SHP77 (cell line): ENCODE data around the gene TBXA2R.
"Not testable (repeated sequence)": the region's sequence is repeated elsewhere in the genome, so short reads cannot be mapped to it uniquely, and the experiment has no call there.

Experiments used
- DNase-seq, 2 experiments: peaks; one replicate each; lab custom pipeline; 2025; lab: John Stamatoyannopoulos, UW

TBXA2R gene

DNA sequence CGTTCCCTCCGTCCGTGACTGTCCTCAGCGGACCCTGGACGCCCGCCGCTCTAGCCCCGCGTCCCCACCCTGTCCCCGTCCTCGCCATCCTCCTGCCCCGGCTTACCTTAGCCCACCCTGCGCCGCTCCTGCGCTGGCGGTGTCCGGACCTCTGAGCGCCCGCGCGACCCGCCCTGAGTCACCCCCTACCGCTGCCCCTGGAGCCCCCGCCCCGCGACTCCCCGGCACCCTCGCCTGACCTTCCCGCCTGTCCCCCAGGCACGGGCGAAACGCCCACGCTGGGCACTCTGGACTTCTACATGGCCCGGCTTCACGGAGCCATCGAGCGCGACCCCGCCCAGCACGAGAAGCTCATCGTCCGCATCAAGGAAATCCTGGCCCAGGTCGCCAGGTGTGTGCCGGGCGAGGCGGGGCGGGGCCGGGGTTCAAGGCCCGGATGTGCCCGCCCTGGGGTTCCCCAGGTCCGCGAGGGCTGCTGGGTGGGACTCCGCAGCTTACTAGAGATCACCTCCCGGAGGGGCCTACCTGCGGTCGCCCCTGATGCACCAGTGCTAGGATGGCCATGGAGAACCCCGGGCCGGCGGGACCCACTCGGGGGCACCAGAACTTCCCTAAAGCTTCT is 28.8 kb downstream of the TBXA2R start:
- no peak for DNase-seq

DNA sequence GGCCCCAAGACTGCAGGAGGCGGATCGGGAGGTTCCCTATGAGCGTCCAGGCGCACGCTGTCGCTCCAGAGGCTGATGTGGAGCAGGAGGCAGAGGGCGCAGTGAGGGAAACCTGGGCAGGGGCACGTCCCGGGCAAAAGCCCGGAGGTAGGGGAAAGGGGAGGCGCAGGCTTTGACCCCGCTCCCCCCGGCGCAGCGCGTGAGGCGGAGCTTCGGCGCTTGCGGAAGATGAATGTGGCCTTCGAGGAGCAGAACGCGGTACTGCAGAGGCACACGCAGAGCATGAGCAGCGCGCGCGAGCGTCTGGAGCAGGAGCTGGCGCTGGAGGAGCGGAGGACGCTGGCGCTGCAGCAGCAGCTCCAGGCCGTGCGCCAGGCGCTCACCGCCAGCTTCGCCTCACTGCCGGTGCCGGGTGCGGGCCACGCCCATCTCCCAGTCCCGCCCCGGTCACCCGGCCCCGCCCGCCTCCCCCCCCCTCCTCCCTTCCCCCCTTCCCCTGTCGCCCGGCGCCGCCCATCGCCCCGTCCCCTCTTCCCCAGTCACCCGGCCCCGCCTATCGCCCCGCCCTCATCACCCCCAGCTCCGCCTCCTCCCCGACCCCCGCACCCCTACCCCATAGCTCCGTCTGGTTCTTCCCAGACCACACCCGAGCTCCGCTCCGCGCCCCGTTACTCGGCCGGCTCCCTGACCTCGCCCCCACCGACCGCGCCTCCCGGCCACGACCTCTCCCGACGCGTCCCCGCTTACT is 29.8 kb downstream of the TBXA2R start:
- DNase-seq = no peak

DNA sequence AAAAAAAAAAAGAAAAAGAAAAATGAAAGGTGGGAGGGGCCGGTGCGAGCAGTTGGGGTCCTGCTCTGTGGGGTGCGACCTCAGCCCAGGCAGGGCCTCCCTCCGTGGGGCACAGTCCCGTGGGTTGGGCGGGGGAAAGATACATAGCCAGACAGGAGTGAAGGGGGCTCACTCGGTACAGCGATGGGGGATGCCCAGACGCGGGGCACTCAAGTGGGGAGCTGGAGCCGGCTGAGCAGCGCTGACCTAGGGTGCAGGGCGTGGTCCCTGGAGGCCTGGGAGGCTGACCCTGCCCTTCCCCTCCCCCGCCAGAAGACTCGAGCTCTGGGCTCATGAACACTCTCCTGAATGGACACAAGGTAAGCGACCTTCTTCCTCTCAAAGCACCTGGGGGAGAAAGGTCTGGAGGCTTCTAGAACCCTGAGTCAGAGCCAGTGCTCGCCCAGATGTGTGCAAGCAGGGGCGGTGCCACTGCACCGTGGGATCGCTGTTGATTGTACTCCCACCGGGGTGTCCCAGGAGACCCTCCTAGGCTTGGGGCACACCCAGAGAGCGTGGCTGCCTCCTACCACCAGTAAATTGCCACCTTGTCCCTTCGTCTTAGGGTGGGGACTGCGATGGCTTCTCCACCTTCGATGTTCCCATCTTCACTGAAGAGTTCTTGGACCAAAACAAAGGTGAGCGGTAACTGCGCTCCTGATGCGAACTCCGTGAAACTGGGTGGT is 30.6 kb downstream of the TBXA2R start:
- DNase-seq = no peak

DNA sequence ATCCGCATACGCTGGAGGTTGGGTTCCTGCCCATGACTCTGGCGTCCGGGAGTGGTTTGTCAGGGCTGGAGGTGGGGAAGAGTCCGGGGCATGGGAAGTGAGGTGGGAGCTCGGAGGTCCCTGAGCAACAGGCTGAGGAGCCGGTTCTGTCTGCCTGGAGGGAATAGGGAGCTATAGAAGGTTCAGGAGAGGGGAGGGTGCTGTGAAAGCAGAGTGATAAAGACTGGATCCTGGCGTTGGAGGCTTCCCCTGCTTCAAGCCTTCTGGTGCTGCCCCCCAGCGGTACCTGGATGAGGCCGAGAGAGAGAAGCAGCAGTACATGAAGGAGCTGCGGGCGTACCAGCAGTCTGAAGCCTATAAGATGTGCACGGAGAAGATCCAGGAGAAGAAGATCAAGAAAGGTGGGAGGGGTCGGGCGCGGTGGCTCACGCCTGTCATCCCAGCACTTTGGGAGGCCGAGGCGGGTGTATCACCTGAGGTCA is 31.4 kb downstream of the TBXA2R start:
- peak; percentile 24 to 38 for DNase-seq

DNA sequence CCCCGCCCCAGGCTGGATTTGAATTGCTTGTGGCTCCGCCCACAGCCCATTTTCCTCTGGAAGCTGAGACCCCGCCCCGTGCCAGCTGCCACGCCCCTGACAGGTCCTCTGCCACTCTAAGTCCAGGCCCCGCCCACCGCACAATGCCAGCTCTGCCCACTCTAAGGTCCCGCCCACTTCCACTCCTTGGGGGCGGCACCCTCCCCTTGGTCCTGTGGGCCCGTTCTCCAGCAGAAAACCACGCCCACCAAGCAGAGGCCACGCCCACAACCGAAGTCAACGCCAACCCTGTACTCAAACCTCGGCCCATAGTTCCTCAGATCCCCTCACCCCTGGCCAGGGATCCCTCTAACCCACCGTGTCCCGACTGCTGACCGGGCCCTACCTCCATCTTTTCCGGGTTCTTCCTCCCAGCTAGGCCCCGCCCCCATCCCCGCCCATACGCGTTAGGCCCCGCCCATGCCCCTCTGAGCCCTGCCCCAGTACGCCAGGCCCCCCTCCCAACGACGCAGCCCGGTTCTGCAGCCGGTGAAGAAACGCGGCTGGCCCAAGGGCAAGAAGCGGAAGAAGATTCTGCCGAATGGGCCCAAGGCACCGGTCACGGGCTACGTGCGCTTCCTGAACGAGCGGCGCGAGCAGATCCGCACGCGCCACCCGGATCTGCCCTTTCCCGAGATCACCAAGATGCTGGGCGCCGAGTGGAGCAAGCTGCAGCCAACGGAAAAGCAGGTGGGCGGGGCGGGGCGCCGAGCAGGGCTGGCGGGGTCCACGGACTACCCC is 32.6 kb downstream of the TBXA2R start:
- peak; percentile 93 to 95 for DNase-seq

DNA sequence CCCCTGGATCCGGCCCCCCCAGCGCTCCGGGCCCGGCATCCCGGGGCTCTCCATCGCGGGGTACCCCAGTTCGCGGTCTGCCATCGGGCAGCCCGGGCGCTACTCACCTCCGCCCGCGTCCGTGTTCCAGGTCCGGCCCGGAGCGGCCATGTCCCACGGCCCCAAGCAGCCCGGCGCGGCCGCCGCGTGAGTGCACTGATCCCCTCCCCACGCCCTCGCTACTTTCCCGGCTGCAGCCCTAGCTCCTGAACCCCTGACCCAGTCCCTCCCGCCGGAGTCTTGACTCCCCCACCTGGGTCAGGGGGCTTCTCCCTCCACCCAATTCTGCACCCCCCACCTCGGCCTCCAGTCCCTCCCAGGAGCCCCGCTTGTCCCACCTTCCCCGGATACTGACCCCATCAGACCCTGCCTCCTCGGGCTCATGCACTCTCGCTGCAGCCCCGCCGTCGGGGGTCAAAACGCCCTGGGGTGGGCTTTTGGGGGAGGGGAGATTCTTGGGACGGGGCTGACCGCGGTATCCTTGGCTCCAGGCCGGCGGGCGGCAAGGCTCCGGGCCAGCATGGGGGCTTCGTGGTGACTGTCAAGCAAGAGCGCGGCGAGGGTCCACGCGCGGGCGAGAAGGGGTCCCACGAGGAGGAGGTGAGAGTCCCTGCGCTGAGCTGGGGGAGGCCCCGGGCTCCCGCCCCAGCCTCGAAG is 33.4 kb downstream of the TBXA2R start:
- DNase-seq = no peak

DNA sequence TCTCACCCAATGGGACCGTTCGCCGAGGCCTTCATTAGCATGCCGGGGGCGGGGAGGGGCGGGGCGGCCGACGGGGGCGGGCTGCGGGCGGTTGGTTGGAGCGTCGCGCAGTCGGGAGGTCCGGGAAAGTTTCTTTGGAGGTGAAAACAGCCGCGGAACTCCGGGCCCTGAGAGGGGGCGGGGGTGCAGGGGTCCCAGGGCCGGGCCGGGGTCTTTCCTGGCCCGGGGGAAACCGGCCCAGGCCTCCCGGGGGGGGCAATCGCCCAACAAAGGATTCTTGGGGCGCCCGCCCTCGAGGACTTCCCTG is 33.9 kb downstream of the TBXA2R start, which contains the start of gene HMG20B:
Gene HMG20B, plus strand, starts transcription at position 90 of the 307 bp plus-strand sequence. CDS start 366 bp downstream, outside the sequence.
- no peak for DNase-seq

DNA sequence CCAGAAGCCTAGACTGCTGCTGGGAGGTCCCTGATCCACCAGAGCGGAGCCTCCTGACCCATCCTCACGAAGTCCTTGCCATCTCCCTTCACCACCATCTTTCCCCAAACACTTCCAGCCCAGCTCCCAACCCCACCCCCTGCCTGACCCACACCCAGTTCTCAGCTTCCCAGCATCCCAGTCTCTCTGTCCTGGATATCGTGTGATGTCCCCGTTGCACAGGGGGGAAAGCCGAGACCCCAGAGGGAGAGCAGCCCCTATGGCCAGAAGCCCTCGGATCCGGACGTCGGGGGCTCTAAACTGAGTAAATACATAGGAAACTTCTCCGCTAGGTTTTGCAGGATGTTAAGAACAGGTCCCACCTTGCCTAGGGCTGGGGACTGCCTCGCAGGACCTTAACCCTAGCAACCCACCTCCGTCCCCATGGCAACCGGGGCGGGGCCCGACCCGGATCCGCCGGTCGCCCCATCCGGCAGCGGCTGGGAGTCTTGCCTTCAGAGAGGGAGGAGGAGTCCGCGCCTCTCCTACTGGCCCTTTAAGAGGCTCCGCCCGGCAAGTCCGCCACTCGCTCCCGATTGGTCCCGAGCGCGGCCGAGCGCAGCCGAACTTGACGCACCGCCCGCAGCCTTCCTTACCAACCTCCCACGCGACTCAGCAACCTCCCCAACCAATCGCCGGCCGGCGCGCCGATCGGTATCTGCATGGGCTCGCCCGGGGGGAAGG is 34.4 kb downstream of the TBXA2R start:
- DNase-seq = peak; percentile 98 to 99

DNA sequence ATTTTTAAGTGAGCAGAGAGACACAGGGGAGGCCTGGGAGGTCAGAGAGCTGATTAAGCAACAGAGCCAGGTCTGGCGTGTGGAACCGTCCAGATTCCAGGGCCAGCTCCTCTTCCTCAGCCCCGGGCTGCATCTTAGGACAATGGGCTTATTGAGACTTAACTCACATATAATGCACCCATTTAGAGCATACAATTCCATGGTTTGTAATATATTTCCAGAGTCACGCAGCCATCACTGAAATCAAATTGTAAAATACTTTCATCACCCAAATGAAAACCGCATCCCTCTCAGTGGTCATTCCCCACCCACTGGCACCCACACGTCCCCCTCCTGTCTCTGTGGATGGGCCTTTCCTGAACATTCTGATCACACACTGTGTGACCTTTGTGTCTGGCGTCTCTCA is 36.1 kb downstream of the TBXA2R start:
- DNase-seq = no peak

DNA sequence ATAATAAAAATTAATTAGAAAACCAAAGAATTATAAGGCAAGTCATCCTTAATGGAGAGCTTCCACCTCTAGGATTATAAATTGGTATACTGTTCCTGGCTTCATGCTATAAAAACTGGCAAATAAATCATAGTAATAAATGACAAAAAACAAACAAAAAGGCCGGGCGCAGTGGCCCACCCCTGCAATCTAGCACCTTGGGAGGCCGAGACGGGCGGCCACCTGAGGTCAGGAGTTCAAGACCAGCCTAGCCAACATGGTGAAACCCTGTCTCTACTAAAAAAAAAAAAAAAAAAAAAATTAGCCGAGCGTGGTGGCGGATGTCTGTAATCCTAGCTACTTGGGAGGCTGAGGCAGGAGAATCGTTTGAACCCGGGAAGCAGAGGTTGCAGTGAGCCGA is 36.6 kb downstream of the TBXA2R start:
- DNase-seq = not testable (repeated sequence)

DNA sequence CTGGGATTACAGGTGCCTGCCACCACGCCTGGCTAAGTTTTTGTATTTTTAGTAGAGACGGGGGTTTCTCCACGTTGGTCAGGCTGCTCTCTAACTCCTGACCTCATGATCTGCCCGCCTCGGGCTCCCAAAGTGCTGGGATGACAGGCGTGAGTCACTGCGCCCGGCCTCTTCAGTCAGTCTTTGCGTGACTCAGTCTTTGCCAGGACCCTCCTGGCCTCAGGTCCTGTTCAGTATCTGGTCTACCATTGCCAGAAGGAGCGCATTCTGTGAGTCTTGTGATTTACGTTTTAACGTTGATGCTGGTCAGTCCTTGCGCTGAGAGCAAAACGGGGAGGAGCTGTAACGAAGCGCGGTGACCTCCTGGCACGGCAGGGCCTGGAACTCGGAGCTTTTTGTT is 41.5 kb downstream of the TBXA2R start:
- no peak for DNase-seq

DNA sequence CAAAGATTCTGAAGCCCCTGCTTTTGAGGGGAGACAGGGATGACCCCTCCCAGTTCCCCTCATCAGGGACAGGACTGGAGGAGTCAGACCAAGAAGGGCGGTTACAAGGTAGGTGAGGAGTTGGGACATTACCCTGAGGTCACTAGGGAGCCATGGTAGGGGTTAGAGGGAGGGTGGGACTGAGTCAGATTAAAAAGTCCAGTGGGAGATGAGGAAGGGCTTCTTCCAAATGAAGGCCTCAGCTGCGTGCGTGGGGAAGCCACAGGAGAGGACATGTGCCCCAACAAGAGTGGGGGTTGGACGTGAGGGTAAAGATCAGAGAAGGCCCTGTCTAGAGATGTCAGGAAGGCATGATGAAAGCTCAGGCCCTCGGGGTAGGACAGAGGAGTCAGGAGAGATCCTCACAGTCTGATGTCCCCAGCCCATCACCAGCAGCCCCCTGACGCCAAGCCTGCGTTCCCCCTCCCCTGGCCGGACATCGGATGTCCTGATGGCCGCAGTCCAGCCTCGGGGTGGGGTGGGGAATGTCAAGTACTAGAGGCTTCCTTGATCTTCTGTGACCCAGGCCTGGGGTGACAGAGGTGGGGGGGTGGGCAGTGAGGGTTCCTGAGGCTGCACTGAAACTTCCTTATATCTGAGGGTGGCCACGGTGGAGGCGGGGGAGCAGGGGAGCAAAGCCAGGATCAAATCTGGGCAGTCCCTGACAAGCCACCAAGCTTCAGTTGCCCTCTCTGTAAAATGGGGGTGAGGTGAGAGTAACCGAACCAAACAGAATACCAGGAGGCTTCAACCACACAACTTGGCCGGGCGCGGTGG is 42.8 kb downstream of the TBXA2R start:
- DNase-seq = no peak

DNA sequence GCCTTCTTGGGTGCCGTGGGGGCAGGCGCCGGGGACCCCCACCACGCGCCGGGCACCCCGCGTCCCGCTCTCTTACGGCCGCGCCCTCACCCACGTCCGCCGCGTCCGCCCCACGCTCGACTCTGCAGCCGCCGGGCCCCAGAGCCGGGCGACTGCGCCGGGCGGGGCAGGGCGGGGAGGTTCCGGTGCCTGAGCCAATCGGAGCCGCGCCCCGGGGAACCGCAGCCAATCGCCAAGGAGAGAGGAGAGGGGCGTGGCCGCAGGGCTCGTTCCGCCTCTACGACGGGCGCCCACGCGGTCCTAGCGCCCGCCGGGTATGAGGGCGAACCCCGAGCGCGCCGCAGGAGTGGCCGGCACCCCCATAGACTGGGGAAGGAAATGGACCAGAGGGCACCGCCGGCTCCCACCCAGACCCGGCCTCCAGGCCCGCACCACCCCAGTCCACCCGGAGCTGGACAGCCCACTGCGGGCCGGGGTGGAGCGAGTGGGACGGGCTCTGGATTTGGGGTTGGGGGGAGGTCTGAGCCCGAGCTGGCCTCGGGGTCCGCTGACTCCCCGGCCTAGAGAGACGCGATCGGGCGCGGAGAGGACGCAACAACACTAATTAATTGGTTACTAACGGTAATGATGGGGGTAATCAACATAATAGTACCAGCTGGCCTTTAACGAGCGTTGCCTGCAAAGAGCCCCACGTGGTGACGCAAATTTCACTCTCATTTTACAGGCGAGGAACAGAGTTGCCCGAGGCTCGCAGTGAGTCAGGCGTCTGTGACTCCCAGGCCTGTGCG is 49.0 kb downstream of the TBXA2R start, which contains the start of gene MFSD12:
Gene MFSD12, minus strand, starts transcription at position 126 of the 788 bp plus-strand sequence. CDS start 183 bp downstream, outside the sequence.
- peak; percentile 87 to 92 for DNase-seq

DNA sequence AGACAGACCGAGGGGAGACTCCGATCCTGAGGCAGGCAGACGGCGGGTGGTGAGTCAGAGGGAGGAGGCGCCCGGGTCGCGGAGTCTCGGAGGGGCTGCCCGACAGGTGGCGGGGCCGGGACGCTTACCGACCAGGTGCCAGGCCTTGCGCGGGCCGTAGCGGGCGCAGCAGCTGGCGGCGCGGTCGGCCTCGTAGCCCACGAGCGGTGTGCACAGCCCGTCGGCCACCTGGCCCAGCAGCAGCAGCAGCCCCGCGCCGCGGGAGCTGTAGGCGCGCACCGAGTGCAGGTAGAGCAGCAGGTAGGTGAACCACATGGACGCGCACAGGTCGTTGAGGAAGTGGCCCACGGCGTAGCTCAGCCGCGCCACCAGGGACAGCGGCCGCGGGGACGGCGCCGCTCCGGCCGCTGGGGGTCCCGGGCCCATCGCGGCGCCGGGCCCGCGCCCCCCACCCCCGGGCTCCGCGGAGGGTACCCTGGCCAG is 49.7 kb downstream of the TBXA2R start:
- peak in 1 of 2 experiments; percentile 35 for DNase-seq

DNA sequence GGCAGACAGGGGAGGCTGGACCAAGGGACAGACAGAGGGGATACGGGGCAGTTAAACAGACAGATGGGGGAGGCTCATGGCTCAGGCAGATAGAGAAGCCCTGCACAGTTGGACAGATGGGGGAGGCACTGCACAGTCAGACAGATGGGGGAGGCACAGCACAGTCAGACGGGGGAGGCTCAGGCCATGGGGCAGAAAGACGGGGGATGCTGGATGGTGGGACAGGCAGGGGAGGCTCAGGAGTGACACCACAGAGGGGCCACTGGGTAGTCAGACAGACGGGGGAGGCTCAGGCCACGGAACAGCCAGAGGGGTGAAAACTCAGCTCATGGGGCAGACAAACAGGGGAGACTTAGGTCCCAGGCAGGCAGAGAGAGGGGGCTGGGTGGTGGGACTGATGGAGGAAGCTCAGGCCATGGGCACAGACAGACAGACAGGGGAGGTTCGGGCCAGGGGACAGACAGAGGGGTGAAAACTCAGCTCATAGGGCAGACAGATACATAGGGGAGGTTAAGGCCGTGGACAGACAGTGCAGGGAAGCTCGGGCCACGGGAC is 50.2 kb downstream of the TBXA2R start:
- DNase-seq = no peak

DNA sequence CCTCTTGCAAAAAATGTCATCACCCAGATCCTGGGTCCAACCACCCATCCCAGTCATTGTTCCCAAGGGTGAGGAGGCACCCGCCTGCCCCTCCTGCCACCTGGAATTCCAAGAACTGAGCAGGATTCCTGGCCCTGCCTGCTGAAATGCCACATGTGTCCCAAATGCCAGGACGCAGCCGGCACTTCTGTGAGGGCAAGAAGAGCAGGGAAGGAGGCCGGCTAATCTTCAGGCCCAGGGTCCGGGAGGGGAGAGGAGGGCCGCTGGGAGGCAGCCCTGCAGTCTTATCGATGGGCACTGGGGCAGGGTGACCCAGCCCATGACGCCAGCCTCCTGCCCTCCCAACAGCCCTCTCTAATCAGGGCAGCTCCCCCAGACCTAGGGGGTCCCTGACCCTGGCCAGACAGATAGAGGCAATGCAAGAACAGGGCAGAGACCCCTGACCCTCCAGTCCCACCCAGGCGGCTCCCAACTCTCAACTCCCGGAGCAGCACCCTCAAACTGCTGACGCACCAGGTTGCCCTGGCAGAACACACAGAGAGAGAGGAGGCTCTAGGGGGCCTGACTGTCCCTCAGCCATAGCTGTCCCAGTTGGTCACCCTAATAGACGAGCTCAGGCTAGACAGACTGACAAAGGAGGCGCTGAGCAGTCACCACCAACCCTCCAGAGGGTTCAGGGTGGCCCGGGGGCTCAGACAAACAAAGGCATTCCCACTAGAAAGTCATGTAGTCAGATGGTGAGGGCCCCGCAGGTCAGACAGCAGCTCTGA is 50.8 kb downstream of the TBXA2R start:
- no peak for DNase-seq

DNA sequence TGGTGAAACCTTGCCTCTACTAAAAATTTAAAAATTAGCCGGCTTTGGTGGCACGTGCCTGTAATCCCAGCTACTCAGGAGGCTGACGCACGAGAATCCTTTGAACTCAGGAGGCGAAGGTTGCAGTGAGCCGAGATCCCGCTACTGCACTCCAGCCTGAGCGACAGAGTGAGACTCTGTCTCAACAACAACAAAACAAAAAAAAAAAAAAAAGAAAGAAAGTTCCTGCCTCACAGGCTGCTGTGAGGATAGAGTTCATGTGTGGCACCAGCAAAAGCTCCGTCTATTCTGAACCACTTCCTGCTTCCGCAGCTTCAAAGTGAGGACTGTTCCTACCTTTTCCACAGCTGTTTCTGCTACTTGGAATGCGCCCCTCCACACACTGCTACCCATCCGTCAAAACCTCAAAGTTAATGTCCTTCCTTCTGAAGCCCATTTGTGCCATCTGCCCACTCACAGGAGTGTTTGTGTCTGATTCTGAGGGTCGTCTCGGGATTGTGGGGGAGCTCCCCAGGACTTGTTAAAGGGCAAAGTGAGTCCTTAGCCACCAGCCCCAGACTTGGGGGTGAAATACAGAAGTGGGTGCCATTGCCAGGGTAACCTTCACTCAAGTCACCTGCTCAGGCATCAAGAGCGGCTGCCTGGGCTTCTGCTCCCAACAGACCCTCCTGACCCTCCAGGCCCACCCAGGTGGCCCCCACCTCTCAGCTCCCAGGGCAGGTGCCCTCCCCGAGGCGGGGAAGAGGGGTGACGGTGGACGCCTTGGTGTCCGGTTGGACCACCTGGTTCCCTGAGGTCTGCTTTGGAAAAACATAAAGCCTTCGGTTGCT is 52.2 kb downstream of the TBXA2R start:
- no peak for DNase-seq
